Adrenal gland (tissue), 12 donors: ENCODE measurements around the gene ZNF747. TPM values are rescaled to one million over a fixed set of nuclear protein-coding genes. Genes with fewer than 3 reads are reported as not detected.

Source experiments
- DNase-seq, 7 donors: peaks; one replicate each; pipeline ENCODE4 v3.0.0-alpha.2; 2019 to 2020
- H3K27ac ChIP-seq, 5 donors: fragments of 200-600 bp; sonication (generic) in 4 of 5; 1 replicate in 3 of 5; 2 replicates in 2 of 5; pipeline versions ENCODE4 v1.5.1 to v1.8.0; 2016 to 2020; ENCODE audit warnings: mild to moderate bottlenecking in 1 of 5
- H3K27me3 ChIP-seq: fragments of 200-600 bp; 2 replicates; pipeline ENCODE4 v1.8.0; 2021
- H3K36me3 ChIP-seq, 2 donors: fragments of 200-600 bp; replicated peaks in 1 of 2; 1 replicate in 1 of 2; 2 replicates in 1 of 2; pipeline versions ENCODE4 v1.5.1 to v1.8.0; 2018 to 2022
- H3K4me1 ChIP-seq, 2 donors: fragments of 200-600 bp; replicated peaks in 1 of 2; 1 replicate in 1 of 2; 2 replicates in 1 of 2; pipeline versions ENCODE4 v1.5.1 to v1.8.0; 2018 to 2021
- H3K4me3 ChIP-seq, 4 donors: fragments of 200-600 bp; sonication (generic) in 3 of 4; one replicate each; pipeline ENCODE4 v1.5.1; 2016 to 2018
- H3K9me3 ChIP-seq, 3 donors: fragments of 200-600 bp; sonication (generic) in 1 of 3; replicated peaks in 1 of 3; 1 replicate in 2 of 3; 2 replicates in 1 of 3; pipeline versions ENCODE4 v1.5.1 to v1.8.0; 2016 to 2021
- POLR2A ChIP-seq, 2 donors: fragments of 450-650 bp; IDR thresholded peaks; one replicate each; pipeline ENCODE4 v1.6.1; 2017; ENCODE audit warnings: antibody characterized with exemption in 2 of 2, mild to moderate bottlenecking in 2 of 2, moderate library complexity in 1 of 2
- WGBS, 4 donors: extraction: QIAGEN DNeasy Blood & Tissue Kit in 2 of 4; methylation state at CpG; one replicate each; pipeline versions ENCODE4 v1.1.5 to v1.1.7; 2013 to 2017; 5-methylcytosine and 5-hydroxymethylcytosine counted together
- intact Hi-C, 2 donors: fragments of 100-400 bp; cut with DNase I; formaldehyde crosslinking; loops; one replicate each; pipeline versions ENCODE4 v1.14.1 to v1.15.0; 2022 to 2023
- polyA plus RNA-seq, 3 donors: library from polyadenylated mRNA; stranded (reverse); fragments of 200-250 nt in 2 of 3; fragments of 350-450 nt in 1 of 3; fragmentation: Illumina TruSeq in 1 of 3; extraction: RNeasy Lipid Tissue Mini Kit (QIAGEN cat#74804) in 1 of 3; gene quantifications; one replicate each; pipeline ENCODE4 v1.2.3, GENCODE V29; 2013 to 2014
- total RNA-seq, 9 donors: library from RNA; depleted of rRNA in 4 of 9; stranded (reverse); fragments of >200 nt in 4 of 9; fragments of 120-200 nt in 1 of 9; fragmentation: NEBNext Ultra II Directional in 1 of 9; extraction: Animal tissue kit (Norgen Biotek cat#: 25700) in 1 of 9; gene quantifications; one replicate each; pipeline versions ENCODE4 v1.1.0 to v1.2.4, GENCODE V29; 2013 to 2023
- TF ChIP-seq, protein P1 (sequence below), 6 experiments: fragments of 450-650 bp in 4 of 6; fragments of 200-600 bp in 2 of 6; sonication (generic) in 1 of 6; IDR thresholded peaks; 1 replicate in 5 of 6; 2 replicates in 1 of 6; pipeline versions ENCODE4 v1.5.1 to v1.8.0; 2016 to 2021; ENCODE audit warnings: antibody characterized with exemption in 6 of 6, mild to moderate bottlenecking in 2 of 6, moderate library complexity in 1 of 6
- donor health status: healthy with polysubstance abuse.
- donor health status: Bipolar disorder and iron deficiency.
- donor health status: DM: yes; HTN: yes; CAD: no.
- donor health status: DM: no; HTN: no; CAD: no.
- donor health status: DM: no; HTN: no; CAD: no.
- donor health status: DM: yes; HTN: yes; CAD: no.

Gene ZNF747
- total and polyA plus RNA-seq, 12 donors = 7.7 to 19.9 (median 13.9) TPM

DNA sequence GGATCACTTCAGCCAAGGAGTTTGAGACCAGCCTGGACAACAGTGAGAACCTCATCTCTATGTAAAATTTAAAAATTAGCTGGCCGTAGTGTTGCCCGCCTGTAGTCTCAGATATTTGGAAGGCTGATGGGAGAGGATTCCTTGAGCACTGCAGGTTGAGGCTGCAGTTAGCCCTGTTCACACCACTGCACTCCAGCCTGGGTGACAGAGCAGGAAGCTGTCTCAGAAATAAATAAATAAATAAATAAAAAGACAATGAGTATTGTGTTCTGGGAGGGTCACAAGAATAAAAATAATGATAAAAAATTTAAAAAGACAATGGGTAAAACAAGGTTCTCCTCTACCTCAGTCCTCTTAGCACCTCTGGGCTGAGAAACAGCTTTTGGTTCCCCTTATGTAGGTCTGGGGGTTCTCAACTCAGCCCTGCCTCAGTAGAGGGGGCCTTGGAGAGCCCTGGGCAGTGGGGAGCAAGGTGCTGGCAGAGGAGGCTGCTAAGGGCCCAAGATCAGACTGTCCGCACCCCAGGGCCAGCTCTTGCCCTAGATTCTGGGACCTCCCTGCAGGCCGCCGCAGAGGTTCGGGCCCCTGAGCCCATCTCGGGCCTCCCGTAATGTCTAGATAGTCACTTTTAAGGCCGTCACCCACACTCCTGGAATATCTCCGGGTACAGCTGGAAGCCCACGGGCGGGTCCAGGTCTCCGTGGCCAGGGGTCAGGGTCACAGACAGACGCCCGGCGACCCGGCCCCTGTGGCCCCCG, 20.1 kb upstream of the ZNF747 start:
- intact Hi-C loops = no loop called here

DNA sequence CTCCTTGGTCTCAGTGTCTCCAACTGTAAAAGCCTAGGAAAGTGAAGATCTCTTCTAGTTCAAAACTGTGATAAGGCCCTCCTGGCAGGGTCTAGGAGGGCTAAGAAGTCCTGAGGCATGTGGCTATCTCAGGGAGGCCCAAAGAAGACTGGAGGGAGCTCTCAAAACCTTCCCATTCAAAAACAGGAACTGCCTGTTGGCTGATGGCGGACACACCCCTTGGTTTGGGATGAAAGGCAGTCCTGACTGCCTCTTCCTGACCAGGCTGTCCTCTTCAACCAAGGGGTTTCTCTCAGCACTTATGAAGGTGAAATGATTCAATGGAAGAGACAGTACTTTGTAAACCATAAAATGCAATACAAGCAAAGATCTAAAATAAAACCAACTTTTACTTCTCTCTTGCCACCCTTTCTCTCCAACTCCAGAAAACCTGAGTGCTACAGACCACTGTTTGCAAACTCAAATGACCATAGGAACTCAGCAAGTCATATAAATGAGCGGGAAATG, 18.8 kb upstream of the ZNF747 start:
- H3K4me3 ChIP-seq = no peak overlapping the region
- no peaks in the 10 kb centered on the region for H3K9me3 ChIP-seq
- 84 to 92% (median 86%) methylated on average over 2 of the region's 2 CpGs for WGBS, 4 donors
- peaks cover 0 to 31% of the 10 kb centered on the region in 2 donors for H3K36me3 ChIP-seq
- DNase-seq = no peak
- peaks cover 19 to 23% of the 10 kb centered on the region in 2 donors for H3K4me1 ChIP-seq
- intact Hi-C loops = no loop called here
- peak overlapping the region in 1 of 5 donors; percentile 31 for H3K27ac ChIP-seq
- no peak for TF ChIP-seq POLR2A (IDR thresholded peaks at IDR 0.05)
- TF ChIP-seq, protein P1, sequence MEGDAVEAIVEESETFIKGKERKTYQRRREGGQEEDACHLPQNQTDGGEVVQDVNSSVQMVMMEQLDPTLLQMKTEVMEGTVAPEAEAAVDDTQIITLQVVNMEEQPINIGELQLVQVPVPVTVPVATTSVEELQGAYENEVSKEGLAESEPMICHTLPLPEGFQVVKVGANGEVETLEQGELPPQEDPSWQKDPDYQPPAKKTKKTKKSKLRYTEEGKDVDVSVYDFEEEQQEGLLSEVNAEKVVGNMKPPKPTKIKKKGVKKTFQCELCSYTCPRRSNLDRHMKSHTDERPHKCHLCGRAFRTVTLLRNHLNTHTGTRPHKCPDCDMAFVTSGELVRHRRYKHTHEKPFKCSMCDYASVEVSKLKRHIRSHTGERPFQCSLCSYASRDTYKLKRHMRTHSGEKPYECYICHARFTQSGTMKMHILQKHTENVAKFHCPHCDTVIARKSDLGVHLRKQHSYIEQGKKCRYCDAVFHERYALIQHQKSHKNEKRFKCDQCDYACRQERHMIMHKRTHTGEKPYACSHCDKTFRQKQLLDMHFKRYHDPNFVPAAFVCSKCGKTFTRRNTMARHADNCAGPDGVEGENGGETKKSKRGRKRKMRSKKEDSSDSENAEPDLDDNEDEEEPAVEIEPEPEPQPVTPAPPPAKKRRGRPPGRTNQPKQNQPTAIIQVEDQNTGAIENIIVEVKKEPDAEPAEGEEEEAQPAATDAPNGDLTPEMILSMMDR (IDR thresholded peaks at IDR 0.05) = no peak
- no peaks in the 10 kb centered on the region for H3K27me3 ChIP-seq

More for the DNA sequence above, 20.1 kb upstream of the ZNF747 start:
- TF ChIP-seq POLR2A (IDR thresholded peaks at IDR 0.05) = no peak
- TF ChIP-seq, protein P1 (IDR thresholded peaks at IDR 0.05) = no peak
- Histone ChIP-seq H3K4me3 (no peak overlapping the region), H3K27me3 (no peaks in the 10 kb centered on the region), H3K27ac (no peak overlapping the region), H3K36me3 (peaks cover 0 to 31% of the 10 kb centered on the region in 2 donors), H3K4me1 (peaks cover 13 to 14% of the 10 kb centered on the region in 2 donors), H3K9me3 (no peaks in the 10 kb centered on the region)
- 90 to 94% (median 92%) methylated on average over 11 to 18 of the region's 18 CpGs for WGBS, 4 donors
- no peak for DNase-seq

DNA sequence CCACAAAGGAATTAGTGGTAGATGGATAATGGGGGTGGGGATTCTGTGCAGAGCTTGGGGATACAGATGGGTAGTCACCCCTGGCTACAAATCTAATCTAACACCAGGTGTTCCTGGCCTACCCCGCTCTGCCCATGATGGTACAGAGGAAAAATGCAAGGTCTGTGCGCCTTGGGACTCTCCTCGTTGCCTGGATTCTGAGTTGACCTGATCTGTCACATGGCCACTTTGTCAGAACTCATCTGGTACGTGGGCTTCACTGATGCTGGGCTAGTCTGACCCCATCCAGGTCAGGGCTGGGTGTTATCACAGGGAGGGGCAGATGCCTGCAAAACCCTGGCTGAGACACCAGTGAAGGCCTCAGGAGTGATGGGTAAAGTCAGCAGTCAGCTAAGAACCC, 18.3 kb upstream of the ZNF747 start:
- no peak for TF ChIP-seq POLR2A (IDR thresholded peaks at IDR 0.05)
- TF ChIP-seq, protein P1 (IDR thresholded peaks at IDR 0.05) = no peak
- intact Hi-C loops = no loop called here
- Histone ChIP-seq H3K4me3 (no peak overlapping the region), H3K36me3 (peaks cover 0 to 31% of the 10 kb centered on the region in 2 donors), H3K27ac (peak overlapping the region in 1 of 5 donors; percentile 31), H3K4me1 (peaks cover 22 to 23% of the 10 kb centered on the region in 2 donors), H3K27me3 (no peaks in the 10 kb centered on the region), H3K9me3 (no peaks in the 10 kb centered on the region)
- DNase-seq = no peak
- WGBS, 4 donors = 77 to 86% (median 82%) methylated on average over 4 of the region's 4 CpGs

DNA sequence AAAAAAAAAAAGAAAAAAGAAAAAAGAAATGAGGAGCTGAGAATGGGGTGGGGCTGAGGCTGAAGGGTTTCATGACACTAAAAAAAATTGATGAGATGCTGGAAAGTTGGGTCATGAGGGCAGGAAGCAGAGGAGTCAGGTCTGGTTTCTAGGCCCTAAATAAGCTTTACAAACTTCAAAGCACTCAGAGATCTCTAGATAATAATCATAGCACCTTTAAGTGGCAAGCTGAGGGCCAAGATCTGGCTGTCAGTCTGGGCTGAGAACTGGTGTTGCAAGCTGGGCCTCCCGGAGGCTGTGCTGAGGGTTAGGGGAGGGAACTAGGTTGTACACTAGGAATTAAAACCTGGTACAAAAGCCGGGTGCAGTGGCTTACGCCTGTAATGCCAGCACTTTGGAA, 17.1 kb upstream of the ZNF747 start:
- intact Hi-C loops = no loop called here
- no peak overlapping the region for H3K4me3 ChIP-seq
- no peaks in the 10 kb centered on the region for H3K27me3 ChIP-seq
- 71 to 79% (median 75%) methylated on average over 3 of the region's 3 CpGs for WGBS, 4 donors
- H3K27ac ChIP-seq = peak overlapping the region in 2 of 5 donors; percentile 34 to 41
- H3K4me1 ChIP-seq = peaks cover 16% of the 10 kb centered on the region in 2 donors
- TF ChIP-seq POLR2A (IDR thresholded peaks at IDR 0.05) = no peak
- TF ChIP-seq, protein P1 (IDR thresholded peaks at IDR 0.05) = no peak
- no peak for DNase-seq
- H3K9me3 ChIP-seq = no peaks in the 10 kb centered on the region
- H3K36me3 ChIP-seq = peaks cover 0 to 31% of the 10 kb centered on the region in 2 donors
